Glutamatergic neuron (in vitro differentiated cells): ENCODE measurements around the gene RAP1GAP. TPM values are rescaled to one million over a fixed set of nuclear protein-coding genes. Genes with fewer than 3 reads are reported as not detected.

ENCODE experiments used
- DNase-seq: peaks from one replicate; pipeline ENCODE4 v3.0.0; 2022
- H3K27ac Mint-ChIP-seq: one replicate; pipeline ENCODE4 v1.8.0; 2020; ENCODE audit warnings: mild to moderate bottlenecking, mixed read lengths, inconsistent platforms; ENCODE audit not compliant: unreplicated experiment
- H3K27me3 Mint-ChIP-seq: one replicate; pipeline ENCODE4 v1.8.0; 2020; ENCODE audit warnings: mild to moderate bottlenecking, moderate library complexity, mixed read lengths, inconsistent platforms; ENCODE audit not compliant: unreplicated experiment
- H3K36me3 Mint-ChIP-seq: one replicate; pipeline ENCODE4 v1.8.0; 2020; ENCODE audit warnings: mild to moderate bottlenecking, mixed read lengths, inconsistent platforms; ENCODE audit not compliant: unreplicated experiment
- H3K4me1 Mint-ChIP-seq: one replicate; pipeline ENCODE4 v1.8.0; 2020; ENCODE audit warnings: mild to moderate bottlenecking, low read depth, mixed read lengths, inconsistent platforms; ENCODE audit not compliant: unreplicated experiment
- H3K4me3 Mint-ChIP-seq: one replicate; pipeline ENCODE4 v1.8.0; 2020; ENCODE audit warnings: mild to moderate bottlenecking, mixed read lengths, inconsistent platforms; ENCODE audit not compliant: unreplicated experiment
- H3K9me3 Mint-ChIP-seq: one replicate; pipeline ENCODE4 v1.8.0; 2020; ENCODE audit warnings: mild to moderate bottlenecking, moderate library complexity, mixed read lengths, inconsistent platforms; ENCODE audit not compliant: unreplicated experiment
- CTCF ChIP-seq: fragments of 200-600 bp; sonication (generic); IDR thresholded peaks from one replicate; pipeline ENCODE4 v1.5.0; 2021; ENCODE audit not compliant: partially characterized antibody, unreplicated experiment
- total RNA-seq: library from RNA; stranded (reverse); fragmentation: NEBNext Ultra II Directional; extraction: Animal tissue kit (Norgen Biotek cat#: 25700); gene quantifications from one replicate; pipeline ENCODE4 v1.2.1, GENCODE V29; 2021; ENCODE audit not compliant: unreplicated experiment

Gene RAP1GAP
- total RNA-seq, 1 donor from 2014 or later: 4.8 TPM

DNA sequence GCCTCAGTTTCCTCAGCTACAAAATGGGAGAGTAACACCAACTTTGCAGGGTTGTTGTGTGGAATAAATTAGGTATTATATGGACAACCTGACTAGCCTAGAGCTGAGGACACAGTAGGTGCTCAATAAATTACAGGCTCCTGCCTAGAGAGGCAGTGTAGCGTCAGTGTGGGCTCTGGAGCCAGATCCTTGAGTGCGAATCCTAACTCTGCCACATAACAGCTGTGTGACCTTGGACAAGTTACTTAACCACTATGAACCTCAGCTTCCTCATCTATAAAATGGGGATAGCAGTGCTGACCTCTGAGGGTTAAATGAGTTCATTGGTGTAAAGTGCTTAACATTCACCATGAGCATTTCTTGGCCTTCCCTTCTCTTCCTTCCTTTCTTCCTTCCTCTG, 33.1 kb downstream of the RAP1GAP start:
- Mint-ChIP-seq H3K36me3 (no peaks in the 10 kb centered on the region), H3K4me1 (no peaks in the 10 kb centered on the region), H3K9me3 (peaks cover 2% of the 10 kb centered on the region), H3K27me3 (peaks cover 4% of the 10 kb centered on the region), H3K4me3 (no peak overlapping the region), H3K27ac (no peak overlapping the region)
- no peak for DNase-seq
- TF ChIP-seq CTCF: no peak

- Mint-ChIP-seq H3K9me3 (peaks cover 2% of the 10 kb centered on the region), H3K27ac (no peak overlapping the region), H3K27me3 (peaks cover 7% of the 10 kb centered on the region), H3K4me3 (no peak overlapping the region), H3K4me1 (no peaks in the 10 kb centered on the region), H3K36me3 (no peaks in the 10 kb centered on the region)
- TF ChIP-seq CTCF: no peak
- no peak for DNase-seq
Measured at GRCh38 chr1:21634806-21635535, 34.2 kb downstream of the RAP1GAP start.

GRCh38 chr1:21633992-21634805, 35.0 kb downstream of the RAP1GAP start:
- no peaks in the 10 kb centered on the region for H3K4me1 Mint-ChIP-seq
- H3K4me3 Mint-ChIP-seq: no peak overlapping the region
- H3K27me3 Mint-ChIP-seq: peaks cover 7% of the 10 kb centered on the region
- no peak for DNase-seq
- no peak overlapping the region for H3K27ac Mint-ChIP-seq
- peaks cover 2% of the 10 kb centered on the region for H3K9me3 Mint-ChIP-seq
- H3K36me3 Mint-ChIP-seq: no peaks in the 10 kb centered on the region
- TF ChIP-seq CTCF: no peak

DNA sequence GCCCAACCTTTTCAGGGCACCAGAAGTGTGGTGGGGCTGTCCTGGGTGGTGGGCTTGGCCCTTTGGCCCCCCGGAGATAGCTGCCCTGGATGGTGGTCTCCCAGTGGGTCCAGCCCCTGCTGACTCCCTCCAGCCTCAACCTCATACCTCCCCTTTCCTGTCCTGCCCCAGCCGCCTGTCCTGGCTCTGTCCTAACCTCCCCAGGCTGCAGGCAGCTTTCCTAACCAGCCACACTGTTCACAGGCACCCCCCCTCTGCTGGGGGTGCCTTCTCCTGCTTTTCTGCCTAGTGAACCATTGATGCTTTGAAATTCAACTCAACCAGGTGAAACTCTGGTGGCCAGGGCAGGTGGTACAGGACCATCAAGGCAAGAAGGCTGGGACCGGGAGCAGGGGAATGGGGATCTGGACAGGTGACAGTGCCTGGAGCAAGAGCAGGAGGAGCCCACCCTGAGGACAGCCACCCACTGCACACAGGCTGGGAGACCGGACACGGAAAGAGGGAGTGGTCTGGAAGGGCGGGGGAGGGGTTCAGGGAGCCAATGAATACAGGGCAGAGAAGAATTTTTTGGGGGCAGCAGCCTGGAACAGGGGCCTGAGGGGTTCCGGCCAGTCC, 35.9 kb downstream of the RAP1GAP start:
- no peak for TF ChIP-seq CTCF
- Mint-ChIP-seq H3K9me3 (peaks cover 2% of the 10 kb centered on the region), H3K27ac (no peak overlapping the region), H3K36me3 (no peaks in the 10 kb centered on the region), H3K27me3 (peaks cover 8% of the 10 kb centered on the region), H3K4me3 (no peak overlapping the region), H3K4me1 (no peaks in the 10 kb centered on the region)
- DNase-seq: no peak
